Activated naive CD8-positive, alpha-beta T cell treated with anti-CD3 and anti-CD28 coated beads, Interleukin-2, amount 10 ng/mL, durations not matched to agents 7 days and 5 days (primary cell): Measurements from ENCODE around the gene ITGB1. TPM values are rescaled to one million over a fixed set of nuclear protein-coding genes. Genes with fewer than 3 reads are reported as not detected.
"Not testable (repeated sequence)": the region's sequence is repeated elsewhere in the genome, so short reads cannot be mapped to it uniquely, and the experiment has no call there.

Experiments used
- ATAC-seq: fragments of 150-1000 bp; cut with Tn5 transposase; one replicate; pipeline ENCODE4 v1.10.0; 2021; ENCODE audit warnings: low read depth, moderate library complexity
- POLR2A ChIA-PET: fragments of 350-600 bp; sonication (Branson Sonifier 250); formaldehyde crosslinking; loops from one replicate; lab custom pipeline; 2021; ENCODE audit warnings: antibody characterized with exemption; lab: Charles Lee
- DNase-seq: peaks from one replicate; pipeline ENCODE4 v3.0.0; 2021
- H3K27ac Mint-ChIP-seq: one replicate; pipeline ENCODE4 v1.8.0; 2022; ENCODE audit warnings: mild to moderate bottlenecking, mixed read lengths
- H3K27me3 Mint-ChIP-seq: one replicate; pipeline ENCODE4 v1.8.0; 2022; ENCODE audit warnings: mild to moderate bottlenecking, moderate library complexity, mixed read lengths
- H3K36me3 Mint-ChIP-seq: one replicate; pipeline ENCODE4 v1.8.0; 2021; ENCODE audit warnings: mild to moderate bottlenecking, mixed read lengths
- H3K4me1 Mint-ChIP-seq: one replicate; pipeline ENCODE4 v1.8.0; 2021; ENCODE audit warnings: mixed read lengths
- H3K4me3 Mint-ChIP-seq: one replicate; pipeline ENCODE4 v1.8.0; 2022; ENCODE audit warnings: mild to moderate bottlenecking, moderate library complexity, mixed read lengths
- H3K9me3 Mint-ChIP-seq: one replicate; pipeline ENCODE4 v1.8.0; 2021; ENCODE audit warnings: mixed read lengths
- total RNA-seq, 2 experiments: library from RNA; stranded (reverse); gene quantifications; one replicate each; pipeline ENCODE4 v1.2.3, GENCODE V29; 2021

The ITGB1 gene
- total RNA-seq, 2 experiments from 2014 or later, result 60.3 to 77.8 TPM

DNA sequence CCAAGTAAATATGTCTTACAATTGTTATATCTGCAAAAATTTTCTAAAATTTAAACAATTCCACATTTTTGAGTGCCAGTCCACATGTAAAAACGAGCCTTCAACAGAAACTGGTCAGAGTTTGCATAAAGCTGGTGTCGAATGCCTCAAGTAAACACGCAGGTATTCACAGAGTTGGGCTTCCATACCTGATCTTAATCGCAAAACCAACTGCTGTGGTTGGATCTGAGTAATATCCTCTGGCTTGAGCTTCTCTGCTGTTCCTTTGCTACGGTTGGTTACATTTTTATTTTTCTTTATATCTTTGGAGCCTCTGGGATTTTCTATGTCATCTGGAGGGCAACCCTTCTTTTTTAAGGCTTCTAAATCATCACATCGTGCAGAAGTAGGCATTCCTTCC, 28.4 kb downstream of the ITGB1 start:
- DNase-seq (no peak), ATAC-seq (no peak)
- Mint-ChIP-seq H3K4me1 (peaks cover 3% of the 10 kb centered on the region), H3K4me3 (no peak overlapping the region), H3K27me3 (no peaks in the 10 kb centered on the region), H3K27ac (no peak overlapping the region), H3K36me3 (peaks cover 35% of the 10 kb centered on the region), H3K9me3 (peaks cover 8% of the 10 kb centered on the region)
- POLR2A ChIA-PET, result no interaction called here

DNA sequence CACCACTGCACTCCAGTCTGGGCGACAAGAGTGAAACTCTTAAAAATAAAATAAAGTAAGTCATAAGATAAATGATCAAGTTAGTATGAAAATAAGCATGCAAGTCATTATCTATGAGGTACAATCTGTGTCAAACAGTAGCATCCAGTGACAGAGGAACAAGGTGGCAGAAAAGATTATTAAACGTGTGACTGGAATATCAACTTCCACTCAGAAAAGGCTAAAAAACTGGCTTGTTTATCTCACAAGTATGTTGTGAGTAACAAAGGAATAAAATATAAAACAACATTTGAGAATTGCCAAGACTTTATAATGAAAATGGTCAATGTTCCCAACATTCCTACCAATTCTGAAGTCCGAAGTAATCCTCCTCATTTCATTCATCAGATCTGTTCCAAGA, 30.3 kb downstream of the ITGB1 start:
- ATAC-seq, result no peak
- H3K9me3 Mint-ChIP-seq, result peaks cover 8% of the 10 kb centered on the region
- no peak for DNase-seq
- POLR2A ChIA-PET, result no interaction called here
- no peak overlapping the region for H3K27ac Mint-ChIP-seq
- peaks cover 6% of the 10 kb centered on the region for H3K4me1 Mint-ChIP-seq
- H3K36me3 Mint-ChIP-seq, result peaks cover 35% of the 10 kb centered on the region
- no peak overlapping the region for H3K4me3 Mint-ChIP-seq
- H3K27me3 Mint-ChIP-seq, result no peaks in the 10 kb centered on the region

DNA sequence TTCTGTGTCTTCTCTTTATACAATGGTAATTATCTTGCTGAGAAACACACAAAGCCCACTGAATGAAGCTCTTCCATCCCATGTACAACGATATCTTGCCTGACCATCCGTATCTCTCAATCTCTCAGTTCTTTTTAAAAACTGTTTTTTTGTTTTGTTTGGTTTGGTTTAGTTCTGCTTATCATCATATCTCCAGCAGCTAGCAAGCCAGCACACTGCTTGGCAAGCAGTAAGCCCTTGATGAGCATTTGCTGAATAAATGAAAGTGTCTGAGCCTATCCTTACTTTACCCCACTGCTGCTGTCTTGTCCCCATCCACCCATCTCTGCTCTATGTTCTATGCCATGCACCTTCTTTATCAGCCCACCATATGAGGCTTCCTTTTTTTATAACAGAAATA, 34.2 kb downstream of the ITGB1 start:
- H3K9me3 Mint-ChIP-seq, result peaks cover 8% of the 10 kb centered on the region
- H3K4me1 Mint-ChIP-seq, result peaks cover 4% of the 10 kb centered on the region
- peaks cover 36% of the 10 kb centered on the region for H3K36me3 Mint-ChIP-seq
- DNase-seq (no peak), ATAC-seq (no peak)
- H3K27me3 Mint-ChIP-seq, result no peaks in the 10 kb centered on the region
- H3K4me3 Mint-ChIP-seq, result no peak overlapping the region
- no peak overlapping the region for H3K27ac Mint-ChIP-seq
- POLR2A ChIA-PET, result no interaction called here

DNA sequence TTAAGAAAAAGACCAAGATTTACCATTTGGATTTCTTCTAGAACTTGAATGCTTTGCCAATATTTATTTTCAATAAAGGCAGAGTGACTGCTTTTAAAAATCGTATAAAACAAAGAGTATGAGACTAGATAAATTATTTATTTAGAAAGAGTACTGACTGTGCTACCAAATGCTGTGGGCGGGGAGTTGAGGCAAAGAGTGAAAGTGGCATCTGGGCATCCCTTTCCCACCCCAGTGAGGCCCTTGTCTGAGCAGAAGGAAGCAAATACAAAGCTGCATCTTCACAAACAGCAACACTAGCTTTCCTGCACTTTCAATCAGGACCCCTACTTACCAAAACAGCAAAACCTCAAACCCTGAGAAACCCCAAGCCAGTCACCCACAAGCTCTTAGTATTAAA, 34.9 kb downstream of the ITGB1 start:
- Mint-ChIP-seq H3K36me3 (peaks cover 35% of the 10 kb centered on the region), H3K9me3 (peaks cover 8% of the 10 kb centered on the region), H3K4me1 (peaks cover 4% of the 10 kb centered on the region), H3K27ac (no peak overlapping the region), H3K27me3 (no peaks in the 10 kb centered on the region), H3K4me3 (no peak overlapping the region)
- ATAC-seq (no peak), DNase-seq (no peak)
- POLR2A ChIA-PET, result no interaction called here

DNA sequence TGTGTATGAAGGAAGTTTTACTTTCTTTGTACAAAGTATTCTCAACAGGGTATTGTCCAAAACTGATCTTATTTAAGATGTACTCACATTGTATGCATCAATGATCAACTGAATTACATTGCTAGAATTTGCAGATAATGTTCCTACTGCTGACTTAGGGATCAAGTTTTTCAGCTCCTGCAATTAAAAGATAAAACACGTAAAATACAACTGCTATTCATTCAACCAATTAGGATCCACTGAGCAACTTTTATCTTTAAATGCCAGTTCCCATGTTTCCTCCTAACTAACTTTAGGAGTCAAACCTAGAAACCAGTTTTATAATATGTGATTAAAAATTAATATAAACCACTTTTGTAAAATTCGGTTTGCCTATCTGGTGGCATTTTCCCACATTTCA, 35.9 kb downstream of the ITGB1 start:
- no peaks in the 10 kb centered on the region for H3K27me3 Mint-ChIP-seq
- H3K9me3 Mint-ChIP-seq, result peaks cover 8% of the 10 kb centered on the region
- ATAC-seq, result no peak
- POLR2A ChIA-PET, result no interaction called here
- peaks cover 4% of the 10 kb centered on the region for H3K4me1 Mint-ChIP-seq
- peaks cover 35% of the 10 kb centered on the region for H3K36me3 Mint-ChIP-seq
- no peak overlapping the region for H3K4me3 Mint-ChIP-seq
- no peak for DNase-seq
- H3K27ac Mint-ChIP-seq, result no peak overlapping the region

DNA sequence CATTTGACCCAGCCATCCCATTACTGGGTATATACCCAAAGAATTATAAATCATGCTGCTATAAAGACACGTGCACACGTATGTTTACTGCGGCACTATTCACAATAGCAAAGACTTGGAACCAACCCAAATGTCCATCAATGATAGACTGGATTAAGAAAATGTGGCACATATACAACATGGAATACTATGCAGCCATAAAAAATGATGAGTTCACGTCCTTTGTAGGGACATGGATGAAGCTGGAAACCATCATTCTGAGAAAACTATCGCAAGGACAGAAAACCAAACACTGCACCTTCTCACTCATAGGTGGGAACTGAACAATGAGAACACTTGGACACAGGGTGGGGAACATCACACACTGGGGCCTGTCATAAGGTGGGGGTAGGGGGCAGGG, 40.2 kb downstream of the ITGB1 start:
- H3K36me3 Mint-ChIP-seq, result peaks cover 49% of the 10 kb centered on the region
- H3K27me3 Mint-ChIP-seq, DNase-seq, POLR2A ChIA-PET, ATAC-seq, H3K4me3 Mint-ChIP-seq, H3K27ac Mint-ChIP-seq, H3K4me1 Mint-ChIP-seq, H3K9me3 Mint-ChIP-seq: not testable (repeated sequence)

DNA sequence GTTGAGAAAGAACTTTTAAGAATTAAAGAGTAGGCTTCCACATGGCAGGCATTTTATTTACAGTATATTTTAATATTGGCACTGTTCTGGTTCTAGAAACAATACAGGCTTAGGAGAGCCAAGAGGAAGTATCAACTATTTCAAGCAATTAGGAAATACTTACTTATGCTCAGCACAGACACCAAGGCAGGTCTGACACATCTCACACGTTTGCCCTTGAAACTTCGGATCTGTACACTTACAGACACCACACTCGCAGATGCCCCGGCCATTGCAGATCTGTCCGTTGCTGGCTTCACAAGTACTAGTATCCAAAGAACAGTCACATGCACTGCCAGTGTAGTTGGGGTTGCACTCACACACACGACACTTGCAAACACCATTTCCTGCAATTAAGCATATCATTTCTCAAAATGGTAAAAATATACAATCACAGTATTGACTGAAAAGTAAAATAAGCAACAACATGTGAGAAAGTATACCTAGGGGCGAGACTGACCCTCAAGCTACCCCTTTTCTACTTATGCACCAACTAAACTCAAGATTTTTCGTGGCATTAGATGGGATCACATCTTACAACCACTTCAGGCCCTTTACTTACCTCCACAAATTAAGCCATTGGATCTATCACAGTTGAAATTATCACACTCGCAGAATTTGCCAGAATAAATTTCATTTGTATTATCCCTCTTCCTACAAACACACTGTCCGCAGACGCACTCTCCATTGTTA, 46.6 kb downstream of the ITGB1 start:
- H3K4me1 Mint-ChIP-seq, result no peaks in the 10 kb centered on the region
- POLR2A ChIA-PET, result no interaction called here
- DNase-seq, result no peak
- no peak overlapping the region for H3K4me3 Mint-ChIP-seq
- peaks cover 7% of the 10 kb centered on the region for H3K9me3 Mint-ChIP-seq
- no peak overlapping the region for H3K27ac Mint-ChIP-seq
- no peak for ATAC-seq
- H3K27me3 Mint-ChIP-seq, result no peaks in the 10 kb centered on the region
- H3K36me3 Mint-ChIP-seq, result peaks cover 39% of the 10 kb centered on the region

DNA sequence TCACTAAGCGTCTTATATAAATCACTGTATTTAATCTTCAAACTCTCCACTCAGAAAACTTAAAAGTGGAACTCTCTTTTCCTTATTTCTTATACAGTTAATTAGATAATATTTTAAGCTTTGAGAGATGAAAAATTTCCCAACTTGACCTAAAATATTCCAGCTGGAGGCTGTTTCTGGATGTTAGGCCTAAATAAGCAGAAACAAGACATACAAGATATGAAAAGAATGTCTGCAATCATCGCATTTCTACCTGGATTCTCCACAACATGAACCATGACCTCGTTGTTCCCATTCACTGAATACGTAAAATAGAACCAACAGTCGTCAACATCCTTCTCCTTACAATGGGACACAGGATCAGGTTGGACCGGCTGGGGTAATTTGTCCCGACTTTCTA, 48.1 kb downstream of the ITGB1 start:
- peaks cover 30% of the 10 kb centered on the region for H3K36me3 Mint-ChIP-seq
- not testable (repeated sequence) for H3K27ac Mint-ChIP-seq, H3K4me3 Mint-ChIP-seq, ATAC-seq, H3K9me3 Mint-ChIP-seq, DNase-seq, H3K4me1 Mint-ChIP-seq, H3K27me3 Mint-ChIP-seq
- POLR2A ChIA-PET, result interaction anchor here (0.5 kb wide), 1 partner anchor 1776 kb away, joined by 4 read pairs; no protein-coding TSS in a partner anchor

DNA sequence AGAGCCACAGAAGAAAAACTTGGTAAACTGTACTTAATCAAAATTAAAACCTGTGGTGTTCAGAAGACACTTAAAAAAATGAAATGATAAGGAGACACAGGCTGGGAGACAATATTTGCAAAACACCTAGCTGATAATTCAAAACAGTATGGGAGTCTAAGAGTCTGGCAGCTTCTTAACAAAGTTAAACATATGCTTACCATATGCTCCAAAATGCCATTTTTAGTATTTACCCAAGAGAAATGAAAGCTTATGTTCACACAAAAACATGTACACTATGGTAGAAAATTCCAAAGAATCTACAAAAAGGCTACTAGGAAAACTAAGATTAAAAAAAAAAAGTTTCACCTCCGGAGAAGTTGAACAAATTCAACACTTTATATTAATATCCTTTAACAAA, 48.6 kb downstream of the ITGB1 start:
- Mint-ChIP-seq H3K4me3 (no peak overlapping the region), H3K36me3 (peaks cover 25% of the 10 kb centered on the region), H3K27ac (no peak overlapping the region), H3K4me1 (no peaks in the 10 kb centered on the region), H3K9me3 (peaks cover 2% of the 10 kb centered on the region), H3K27me3 (no peaks in the 10 kb centered on the region)
- DNase-seq (no peak), ATAC-seq (no peak)
- POLR2A ChIA-PET, result interaction anchor here (0.5 kb wide), 1 partner anchor 1776 kb away, joined by 4 read pairs; no protein-coding TSS in a partner anchor

DNA sequence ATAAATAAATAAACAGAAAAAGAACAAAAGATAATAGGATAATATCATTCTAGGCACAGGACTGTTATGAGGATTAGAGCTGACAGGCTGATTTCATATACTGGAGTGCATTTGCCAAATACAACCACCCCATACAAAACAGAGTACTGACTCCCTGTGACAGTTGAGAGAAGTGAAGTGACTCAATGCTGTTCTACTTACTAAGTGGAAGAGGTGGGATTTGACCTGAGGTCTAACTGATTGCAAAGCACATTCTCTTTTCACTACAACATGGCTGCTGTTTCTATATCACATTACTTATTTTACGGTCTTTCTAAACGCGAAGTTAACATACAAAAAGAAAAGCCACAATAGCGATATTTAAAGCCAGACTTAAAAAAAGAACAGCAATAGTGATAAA, 51.4 kb downstream of the ITGB1 start:
- H3K27ac Mint-ChIP-seq, result no peak overlapping the region
- no peak overlapping the region for H3K4me3 Mint-ChIP-seq
- no peaks in the 10 kb centered on the region for H3K27me3 Mint-ChIP-seq
- H3K36me3 Mint-ChIP-seq, result peaks cover 9% of the 10 kb centered on the region
- H3K9me3 Mint-ChIP-seq, result no peaks in the 10 kb centered on the region
- POLR2A ChIA-PET, result no interaction called here
- ATAC-seq, result no peak
- DNase-seq, result no peak
- H3K4me1 Mint-ChIP-seq, result no peaks in the 10 kb centered on the region

DNA sequence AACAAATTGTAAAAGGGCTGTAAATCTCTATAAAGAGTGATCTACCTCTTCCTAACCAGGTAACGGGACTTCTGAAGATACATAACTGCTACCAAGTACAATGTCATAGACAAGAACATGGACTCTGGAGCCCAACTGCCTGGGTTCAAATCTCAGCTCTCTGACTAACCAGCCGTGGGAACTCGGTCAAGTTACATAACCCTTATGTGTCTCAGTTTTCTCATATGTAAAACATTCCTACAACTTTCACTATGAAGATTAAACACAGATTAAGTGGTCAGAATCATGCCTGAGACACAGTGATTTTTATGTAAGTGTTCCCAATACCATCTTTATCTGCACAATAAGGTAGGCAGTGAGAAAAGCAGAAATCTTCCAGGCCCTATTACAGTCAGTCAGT, 52.6 kb downstream of the ITGB1 start:
- Mint-ChIP-seq H3K9me3 (no peaks in the 10 kb centered on the region), H3K4me3 (no peak overlapping the region), H3K4me1 (no peaks in the 10 kb centered on the region), H3K27ac (no peak overlapping the region), H3K27me3 (no peaks in the 10 kb centered on the region), H3K36me3 (peaks cover 9% of the 10 kb centered on the region)
- DNase-seq (no peak), ATAC-seq (no peak)
- POLR2A ChIA-PET, result no interaction called here

DNA sequence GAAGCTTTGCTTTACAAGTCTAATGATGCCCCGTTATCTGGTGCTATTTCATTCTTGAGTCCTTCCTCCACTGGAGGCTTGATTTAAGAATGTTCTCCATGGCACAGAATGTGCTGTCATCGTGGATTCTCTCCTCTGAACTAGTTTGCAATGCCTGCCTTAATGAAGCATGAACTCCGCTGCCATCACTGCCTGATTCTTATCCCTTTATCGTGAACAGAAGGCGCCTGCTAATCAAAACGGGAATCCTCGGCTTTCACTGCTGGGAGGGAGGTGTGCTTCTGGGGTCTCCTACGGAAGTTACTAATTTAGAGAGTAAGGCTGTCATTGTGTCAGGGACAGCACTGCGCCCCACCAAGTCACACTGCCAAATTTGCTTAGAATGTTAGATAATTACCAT, 56.2 kb downstream of the ITGB1 start:
- Mint-ChIP-seq H3K27me3 (no peaks in the 10 kb centered on the region), H3K9me3 (no peaks in the 10 kb centered on the region), H3K27ac (no peak overlapping the region), H3K4me1 (no peaks in the 10 kb centered on the region), H3K4me3 (no peak overlapping the region), H3K36me3 (peaks cover 15% of the 10 kb centered on the region)
- POLR2A ChIA-PET, result no interaction called here
- DNase-seq (no peak), ATAC-seq (no peak)

DNA sequence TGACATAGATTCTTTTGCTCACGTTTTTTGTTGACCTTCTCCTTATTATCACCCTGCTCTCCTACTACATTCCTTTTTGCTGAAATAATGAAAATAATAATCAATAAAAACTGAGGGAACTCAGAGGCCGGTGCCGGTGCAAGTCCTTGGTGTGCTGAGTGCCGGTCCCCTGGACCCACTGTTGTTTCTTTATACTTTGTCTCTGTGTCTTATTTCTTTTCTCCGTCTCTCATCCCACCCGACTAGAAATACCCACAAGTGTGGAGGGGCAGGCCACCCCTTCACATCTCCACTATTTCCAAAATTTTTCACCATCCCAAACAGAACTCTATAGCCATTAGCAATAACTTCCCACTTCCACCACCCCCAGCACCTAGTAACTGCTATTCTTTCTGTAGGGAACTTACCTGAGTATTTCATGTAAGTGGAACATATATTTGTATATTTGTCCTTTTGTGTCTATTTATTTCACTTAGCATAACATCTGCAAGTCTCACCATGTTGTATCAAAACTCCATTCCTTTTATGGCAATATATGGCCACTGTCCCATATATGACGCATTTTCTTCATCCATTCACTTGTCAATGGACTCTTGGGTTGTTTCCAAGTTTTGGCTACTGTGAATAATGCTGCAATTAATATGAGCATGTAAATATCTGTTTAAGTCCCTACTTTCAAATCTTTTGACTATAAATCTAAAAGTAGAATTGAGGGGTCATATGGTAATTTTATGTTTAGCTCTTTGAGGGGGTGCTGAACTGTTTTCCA, 62.6 kb downstream of the ITGB1 start:
- DNase-seq, H3K4me3 Mint-ChIP-seq, POLR2A ChIA-PET, H3K9me3 Mint-ChIP-seq, ATAC-seq, H3K27me3 Mint-ChIP-seq, H3K27ac Mint-ChIP-seq, H3K4me1 Mint-ChIP-seq: not testable (repeated sequence)
- peaks cover 17% of the 10 kb centered on the region for H3K36me3 Mint-ChIP-seq
